GDM1 (cell line): ENCODE data around the gene DNAJA3.

Experiments used
- DNase-seq: peaks from one replicate; lab custom pipeline; 2025; lab: John Stamatoyannopoulos, UW

The DNAJA3 gene

GRCh38 chr16:4433914-4434787 lies 8.5 kb downstream of the DNAJA3 start:
- no peak for DNase-seq

- no peak for DNase-seq
These were observed 9.8 kb downstream of the DNAJA3 start for GRCh38 chr16:4435337-4436067.

GRCh38 chr16:4437366-4437765 lies 11.7 kb downstream of the DNAJA3 start:
- no peak for DNase-seq

- no peak for DNase-seq
These were observed 16.7 kb downstream of the DNAJA3 start for GRCh38 chr16:4442371-4442770.

GRCh38 chr16:4443271-4443670 lies 17.6 kb downstream of the DNAJA3 start:
- no peak for DNase-seq

- no peak for DNase-seq
These were observed 18.3 kb downstream of the DNAJA3 start for GRCh38 chr16:4443986-4444385.

- no peak for DNase-seq
These were observed 24.8 kb downstream of the DNAJA3 start for GRCh38 chr16:4450430-4450829.

- DNase-seq: no peak
These were observed 25.4 kb downstream of the DNAJA3 start for GRCh38 chr16:4450931-4451519.

GRCh38 chr16:4452674-4453073 lies 27.0 kb downstream of the DNAJA3 start:
- no peak for DNase-seq

GRCh38 chr16:4454623-4455022 lies 29.0 kb downstream of the DNAJA3 start:
- no peak for DNase-seq

GRCh38 chr16:4455081-4455480 lies 29.4 kb downstream of the DNAJA3 start:
- no peak for DNase-seq

- no peak for DNase-seq
These were observed 30.3 kb downstream of the DNAJA3 start for GRCh38 chr16:4455951-4456350.

- DNase-seq: no peak
These were observed 35.2 kb downstream of the DNAJA3 start for GRCh38 chr16:4460936-4461249.

- DNase-seq: no peak
These were observed 35.8 kb downstream of the DNAJA3 start for GRCh38 chr16:4461250-4462085.

GRCh38 chr16:4463522-4464163 lies 38.0 kb downstream of the DNAJA3 start:
- DNase-seq: no peak

- DNase-seq: no peak
These were observed 40.5 kb downstream of the DNAJA3 start for GRCh38 chr16:4465977-4466779.

- DNase-seq: no peak
These were observed 42.2 kb downstream of the DNAJA3 start for GRCh38 chr16:4467916-4468315.

GRCh38 chr16:4468972-4469371 lies 43.3 kb downstream of the DNAJA3 start:
- no peak for DNase-seq

- DNase-seq: no peak
These were observed 46.2 kb downstream of the DNAJA3 start for GRCh38 chr16:4471869-4472268.

GRCh38 chr16:4472880-4473279 lies 47.2 kb downstream of the DNAJA3 start:
- no peak for DNase-seq
